ENCODE results near the gene COLEC11. TPM values are rescaled to one million over a fixed set of nuclear protein-coding genes. Genes with fewer than 3 reads are reported as not detected.

COLEC11 gene
- total RNA-seq, 2 experiments from 2014 or later: 0.35 TPM; not detected in 1

DNA sequence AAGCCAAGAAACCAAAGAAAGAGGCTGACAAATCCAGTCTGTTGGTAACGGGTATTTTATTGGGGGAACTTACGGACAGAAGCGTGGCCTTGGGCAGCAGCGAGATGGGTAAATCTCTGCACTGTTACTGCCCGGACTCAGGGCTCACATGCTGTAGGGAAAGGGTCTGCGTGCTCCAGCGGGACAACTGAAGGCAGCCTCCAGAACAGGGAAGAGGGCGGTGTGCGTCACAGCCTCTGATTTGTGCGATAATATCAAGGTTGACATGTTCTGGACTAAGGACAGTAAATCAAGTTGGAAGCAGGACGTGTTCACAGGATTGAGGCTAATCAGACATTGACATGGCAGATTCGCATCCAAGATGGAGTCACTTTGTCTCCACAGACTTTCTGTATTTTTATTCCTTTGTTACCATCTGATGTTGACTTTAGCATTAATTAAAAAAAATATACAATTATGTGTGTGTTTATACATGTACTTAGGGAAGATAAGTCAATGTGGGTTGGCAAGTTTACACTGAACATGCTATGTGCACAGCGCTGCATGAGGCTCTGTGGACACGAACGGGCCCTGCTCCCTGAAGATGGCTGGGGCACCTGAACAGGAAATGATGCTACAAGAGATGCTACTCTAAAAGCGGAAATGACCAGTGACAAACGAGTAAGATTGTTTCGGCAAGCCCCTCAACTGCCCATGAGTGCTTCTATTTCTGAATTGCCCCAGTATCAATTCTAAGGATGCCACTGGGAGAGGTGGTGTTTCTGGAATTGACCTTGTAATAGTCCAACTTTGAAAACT, 85.8 kb downstream of the COLEC11 start:
- POLR2A ChIA-PET: no interaction called here
- CTCF ChIA-PET: no interaction called here
- Mint-ChIP-seq H3K27me3 (peaks cover 5% of the 10 kb centered on the region), H3K9me3 (no peaks in the 10 kb centered on the region), H3K4me1 (no peaks in the 10 kb centered on the region), H3K4me3 (no peak overlapping the region), H3K27ac (no peak overlapping the region), H3K36me3 (ENCODE audit: low read depth) (no peaks in the 10 kb centered on the region)
- no peak for DNase-seq

DNA sequence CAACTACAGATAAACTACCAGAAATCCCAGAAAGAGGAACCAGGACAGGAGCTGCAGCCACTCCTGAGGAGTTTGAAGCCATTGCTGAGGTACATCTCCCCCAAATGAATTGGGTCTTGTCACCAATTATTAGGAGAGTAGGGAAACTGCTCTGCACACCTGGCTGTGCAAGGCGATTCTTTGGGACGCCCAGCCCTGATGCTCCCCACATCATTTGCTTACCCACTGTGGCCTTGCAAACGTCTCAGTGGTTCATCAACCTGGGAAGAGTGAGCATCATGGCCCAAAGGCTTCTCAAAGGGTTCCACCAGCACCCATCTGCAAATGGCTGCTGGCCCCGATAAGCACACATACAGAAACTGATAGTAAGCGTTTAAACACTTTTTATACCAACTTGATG, 86.7 kb downstream of the COLEC11 start:
- POLR2A ChIA-PET: no interaction called here
- Mint-ChIP-seq H3K4me3 (no peak overlapping the region), H3K27me3 (peaks cover 11% of the 10 kb centered on the region), H3K4me1 (no peaks in the 10 kb centered on the region), H3K36me3 (ENCODE audit: low read depth) (no peaks in the 10 kb centered on the region), H3K27ac (no peak overlapping the region), H3K9me3 (no peaks in the 10 kb centered on the region)
- DNase-seq: no peak
- CTCF ChIA-PET: no interaction called here

DNA sequence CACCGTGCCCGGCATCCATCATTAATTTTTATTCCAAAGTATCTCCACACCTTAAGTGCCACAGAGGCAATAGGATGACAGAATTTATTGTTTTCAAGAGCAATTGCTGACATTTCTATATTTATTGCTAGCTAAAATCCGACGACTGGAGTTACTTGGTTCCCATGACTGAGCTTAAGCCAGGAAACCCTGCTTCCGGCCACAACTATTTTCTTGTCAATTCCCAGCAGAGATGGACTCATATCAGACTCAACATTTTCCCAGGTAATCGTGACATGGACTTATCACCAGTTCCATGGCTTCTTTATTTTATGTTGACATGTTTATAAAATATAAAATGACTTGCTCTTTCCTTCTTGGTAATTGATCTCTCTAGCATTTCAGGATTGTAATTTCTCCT, 87.9 kb downstream of the COLEC11 start:
- H3K27me3 Mint-ChIP-seq: peaks cover 17% of the 10 kb centered on the region
- no peak overlapping the region for H3K4me3 Mint-ChIP-seq
- H3K4me1 Mint-ChIP-seq: no peaks in the 10 kb centered on the region
- ChIA-PET CTCF (no interaction called here), POLR2A (no interaction called here)
- H3K36me3 Mint-ChIP-seq (ENCODE audit: low read depth): no peaks in the 10 kb centered on the region
- no peaks in the 10 kb centered on the region for H3K9me3 Mint-ChIP-seq
- no peak for DNase-seq
- H3K27ac Mint-ChIP-seq: no peak overlapping the region

DNA sequence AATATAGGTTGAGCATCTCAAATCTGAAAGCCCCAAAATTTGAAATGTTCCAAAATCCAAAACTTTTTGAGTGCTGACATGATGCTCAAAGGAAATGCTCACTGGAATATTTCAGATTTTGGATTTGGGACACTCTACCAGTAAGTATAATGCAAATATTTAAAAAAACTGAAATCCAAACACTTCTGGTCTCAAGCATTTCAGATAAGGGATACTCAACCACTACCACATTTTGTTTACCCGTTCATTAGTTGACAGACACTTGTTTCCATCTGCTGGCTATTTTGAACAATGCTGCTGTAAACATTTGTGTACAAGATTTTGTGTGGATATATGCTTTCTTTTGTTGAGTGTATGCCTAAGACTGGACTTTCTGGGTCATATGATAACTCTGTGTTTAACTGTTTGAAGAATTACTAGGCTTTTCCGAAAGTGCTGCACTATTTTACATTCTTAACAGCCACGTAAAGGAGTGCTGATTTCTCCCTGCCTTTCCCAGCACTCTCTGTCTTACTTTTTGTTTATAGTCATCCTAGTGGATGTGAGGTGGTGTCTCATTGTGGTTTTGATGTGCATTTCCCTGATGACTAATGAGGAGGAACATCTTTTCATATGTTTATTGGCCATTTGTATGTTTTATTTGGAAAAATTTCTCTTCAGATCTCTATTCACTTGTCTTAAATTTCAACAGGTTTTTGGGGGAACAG, 89.0 kb downstream of the COLEC11 start:
- no peak overlapping the region for H3K27ac Mint-ChIP-seq
- CTCF ChIA-PET: no interaction called here
- peaks cover 17% of the 10 kb centered on the region for H3K27me3 Mint-ChIP-seq
- H3K36me3 Mint-ChIP-seq (ENCODE audit: low read depth): no peaks in the 10 kb centered on the region
- POLR2A ChIA-PET: no interaction called here
- H3K4me3 Mint-ChIP-seq: no peak overlapping the region
- no peaks in the 10 kb centered on the region for H3K4me1 Mint-ChIP-seq
- no peak for DNase-seq
- no peaks in the 10 kb centered on the region for H3K9me3 Mint-ChIP-seq

DNA sequence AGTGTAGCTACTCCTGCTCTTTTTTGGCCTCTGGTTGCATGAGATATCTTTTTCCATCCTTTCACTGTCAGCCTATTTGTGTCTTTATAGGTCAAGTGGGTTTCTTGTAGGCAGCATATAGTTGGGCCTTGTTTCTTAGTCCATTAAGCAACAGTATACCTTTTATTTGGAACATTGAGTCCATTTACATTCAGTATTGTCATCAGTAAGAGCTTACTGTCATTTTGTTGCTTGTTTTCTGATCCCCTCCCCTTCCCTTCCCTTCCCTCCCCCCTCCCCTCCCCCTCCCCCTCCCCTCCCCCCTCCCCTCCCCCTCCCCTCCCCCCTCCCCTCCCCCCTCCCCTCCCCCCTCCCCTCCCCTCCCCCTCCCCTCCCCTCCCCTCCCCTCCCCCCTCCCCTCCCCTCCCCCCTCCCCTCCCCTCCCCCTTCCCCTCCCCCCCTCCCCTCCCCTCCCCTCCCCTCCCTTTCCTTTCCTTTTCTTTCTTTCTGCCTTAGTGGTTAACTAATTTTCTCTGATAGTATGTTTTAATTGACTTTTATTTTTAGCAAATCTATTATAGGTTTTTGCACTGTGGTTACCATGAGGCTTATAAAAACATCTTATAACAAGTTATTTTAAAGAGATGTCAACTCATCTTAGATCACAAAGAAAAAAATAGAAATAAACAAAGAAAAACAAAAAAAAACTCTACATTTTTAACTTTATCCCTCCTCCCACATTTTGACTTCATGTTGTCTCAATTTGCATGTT, 95.3 kb downstream of the COLEC11 start:
- no peaks in the 10 kb centered on the region for H3K4me1 Mint-ChIP-seq
- H3K27me3 Mint-ChIP-seq: peaks cover 19% of the 10 kb centered on the region
- H3K27ac Mint-ChIP-seq: no peak overlapping the region
- peaks cover 1% of the 10 kb centered on the region for H3K36me3 Mint-ChIP-seq (ENCODE audit: low read depth)
- POLR2A ChIA-PET: no interaction called here
- CTCF ChIA-PET: interaction anchor here (0.6 kb wide), 1 partner anchor 40 kb away, joined by 4 read pairs; no protein-coding TSS in a partner anchor
- H3K4me3 Mint-ChIP-seq: no peak overlapping the region
- no peak for DNase-seq
- H3K9me3 Mint-ChIP-seq: peaks cover 10% of the 10 kb centered on the region

DNA sequence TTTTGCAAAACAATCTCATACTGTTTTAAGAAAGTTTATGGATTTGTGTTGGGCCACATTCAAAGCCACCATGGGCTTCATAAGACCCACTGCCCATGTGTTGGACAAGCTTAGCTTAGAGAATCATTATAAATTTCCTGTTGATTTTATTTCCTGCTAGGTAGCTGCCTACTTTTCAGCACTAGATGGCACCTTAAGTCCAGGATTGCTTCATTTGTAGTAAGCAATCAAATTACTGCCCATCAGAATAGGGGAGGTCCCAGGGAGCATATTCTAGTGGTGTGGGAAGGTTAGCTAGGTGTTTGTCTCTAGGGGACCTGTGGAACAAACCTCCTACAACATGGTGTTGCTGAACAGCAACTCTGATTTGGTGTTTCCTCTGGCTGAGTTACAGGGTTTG, 97.5 kb downstream of the COLEC11 start:
- peaks cover 1% of the 10 kb centered on the region for H3K36me3 Mint-ChIP-seq (ENCODE audit: low read depth)
- H3K27me3 Mint-ChIP-seq: peaks cover 4% of the 10 kb centered on the region
- ChIA-PET CTCF (no interaction called here), POLR2A (no interaction called here)
- H3K9me3 Mint-ChIP-seq: peaks cover 10% of the 10 kb centered on the region
- no peak overlapping the region for H3K4me3 Mint-ChIP-seq
- DNase-seq: no peak
- H3K27ac Mint-ChIP-seq: no peak overlapping the region
- H3K4me1 Mint-ChIP-seq: no peaks in the 10 kb centered on the region

Other genes starting within 250 kb of the COLEC11 start
- gene EIPR1, start 217.3 kb upstream of the COLEC11 start, total RNA-seq: 10 to 100 TPM; 36.2 to 42.7 TPM
- 10 to 100 TPM; 84.0 to 88.0 TPM for gene TRAPPC12, start 215.4 kb upstream of the COLEC11 start, total RNA-seq
- 10 to 100 TPM; 45.7 to 48.2 TPM for gene ADI1, start 75.6 kb upstream of the COLEC11 start, total RNA-seq
- 10 to 100 TPM; 18.7 to 26.0 TPM for gene RNASEH1, start 36.8 kb upstream of the COLEC11 start, total RNA-seq
- gene RPS7, start 19.9 kb upstream of the COLEC11 start, total RNA-seq: 1,000 to 10,000 TPM; 1,311 to 1,331 TPM
- gene ALLC, start 63.1 kb downstream of the COLEC11 start, total RNA-seq: not detected
- gene DCDC2C, start 108.5 kb downstream of the COLEC11 start, total RNA-seq: not detected